ENCODE results near the gene CATSPERD. TPM values are rescaled to one million over a fixed set of nuclear protein-coding genes. Genes with fewer than 3 reads are reported as not detected.

CATSPERD gene
- total and polyA plus RNA-seq, 9 of the 15 experiments (the other 6 are each of a cell fraction or from before 2014, with no cell fraction given), result not detected

DNA sequence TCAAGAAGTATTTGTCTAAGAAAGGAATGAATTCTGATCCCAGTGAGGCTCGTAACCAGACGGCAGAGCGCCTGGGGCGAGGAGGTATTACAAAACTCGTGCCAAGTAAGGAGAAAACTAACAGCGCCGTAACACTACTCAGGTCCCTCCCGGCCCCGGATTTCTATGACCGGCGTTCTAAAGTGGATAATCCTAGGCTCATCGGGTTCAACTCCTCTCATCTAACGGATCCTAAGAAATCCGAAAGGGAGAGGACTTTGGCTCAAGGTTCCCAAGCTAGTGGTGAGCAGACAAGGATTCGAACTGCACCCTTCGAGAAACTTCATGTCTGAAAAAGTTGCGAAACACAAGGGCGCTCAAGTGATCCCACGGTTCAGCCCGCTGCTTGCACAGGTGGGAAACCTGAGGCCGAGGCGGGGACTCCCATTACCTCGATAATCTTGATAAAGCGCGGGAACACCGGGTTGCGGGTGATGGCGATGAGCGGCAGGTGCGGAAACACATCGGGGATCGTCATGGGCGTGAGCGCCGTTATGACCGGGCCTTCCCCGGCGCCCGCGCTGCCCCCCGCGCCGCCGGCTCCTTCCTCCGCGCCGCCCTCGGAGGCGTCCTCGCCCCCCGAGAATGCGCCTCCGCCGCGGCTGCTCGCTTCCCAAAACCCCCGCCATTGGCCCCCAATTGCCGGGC is 1.0 kb upstream of the CATSPERD start (continued):
- TF ChIP-seq, protein P1, sequence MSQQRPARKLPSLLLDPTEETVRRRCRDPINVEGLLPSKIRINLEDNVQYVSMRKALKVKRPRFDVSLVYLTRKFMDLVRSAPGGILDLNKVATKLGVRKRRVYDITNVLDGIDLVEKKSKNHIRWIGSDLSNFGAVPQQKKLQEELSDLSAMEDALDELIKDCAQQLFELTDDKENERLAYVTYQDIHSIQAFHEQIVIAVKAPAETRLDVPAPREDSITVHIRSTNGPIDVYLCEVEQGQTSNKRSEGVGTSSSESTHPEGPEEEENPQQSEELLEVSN (IDR thresholded peaks at IDR 0.05; ENCODE audit: borderline replicate concordance in 1 of 2, extremely low read depth in 1 of 2, insufficient read depth in 1 of 2, insufficient read length in 1 of 2, low read depth in 1 of 2, low read length in 1 of 2, poor library complexity in 1 of 2, severe bottlenecking in 1 of 2), result peak in 1 of 2 experiments; percentile 70
- TF ChIP-seq ZNF282 (CRISPR knock-in tag; IDR thresholded peaks at IDR 0.05), result 0 out of 2 replicates have a peak, but pooled peaks have one; percentile 66
- no peak for TF ChIP-seq ZNF431 (CRISPR knock-in tag; IDR thresholded peaks at IDR 0.05)
- TF ChIP-seq SP1 (CRISPR knock-in tag; IDR thresholded peaks at IDR 0.05), result peak; percentile 0; the same call in 1 of the 2 replicates
- TF ChIP-seq CEBPB (tag; IDR thresholded peaks at IDR 0.05), result peak; percentile 86
- peak; percentile 22; the same call in 1 of the 2 replicates for TF ChIP-seq ZNF12 (CRISPR knock-in tag; IDR thresholded peaks at IDR 0.05)
- peak; percentile 43; the same call in 1 of the 2 replicates for TF ChIP-seq ZNF668 (CRISPR knock-in tag; IDR thresholded peaks at IDR 0.05)
- TF ChIP-seq, protein P2, sequence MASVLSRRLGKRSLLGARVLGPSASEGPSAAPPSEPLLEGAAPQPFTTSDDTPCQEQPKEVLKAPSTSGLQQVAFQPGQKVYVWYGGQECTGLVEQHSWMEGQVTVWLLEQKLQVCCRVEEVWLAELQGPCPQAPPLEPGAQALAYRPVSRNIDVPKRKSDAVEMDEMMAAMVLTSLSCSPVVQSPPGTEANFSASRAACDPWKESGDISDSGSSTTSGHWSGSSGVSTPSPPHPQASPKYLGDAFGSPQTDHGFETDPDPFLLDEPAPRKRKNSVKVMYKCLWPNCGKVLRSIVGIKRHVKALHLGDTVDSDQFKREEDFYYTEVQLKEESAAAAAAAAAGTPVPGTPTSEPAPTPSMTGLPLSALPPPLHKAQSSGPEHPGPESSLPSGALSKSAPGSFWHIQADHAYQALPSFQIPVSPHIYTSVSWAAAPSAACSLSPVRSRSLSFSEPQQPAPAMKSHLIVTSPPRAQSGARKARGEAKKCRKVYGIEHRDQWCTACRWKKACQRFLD (CRISPR knock-in tag; IDR thresholded peaks at IDR 0.05), result peak; percentile 71
- TF ChIP-seq SIN3B (IDR thresholded peaks at IDR 0.05; ENCODE audit: low read depth), result no peak
- TF ChIP-seq, protein P3, sequence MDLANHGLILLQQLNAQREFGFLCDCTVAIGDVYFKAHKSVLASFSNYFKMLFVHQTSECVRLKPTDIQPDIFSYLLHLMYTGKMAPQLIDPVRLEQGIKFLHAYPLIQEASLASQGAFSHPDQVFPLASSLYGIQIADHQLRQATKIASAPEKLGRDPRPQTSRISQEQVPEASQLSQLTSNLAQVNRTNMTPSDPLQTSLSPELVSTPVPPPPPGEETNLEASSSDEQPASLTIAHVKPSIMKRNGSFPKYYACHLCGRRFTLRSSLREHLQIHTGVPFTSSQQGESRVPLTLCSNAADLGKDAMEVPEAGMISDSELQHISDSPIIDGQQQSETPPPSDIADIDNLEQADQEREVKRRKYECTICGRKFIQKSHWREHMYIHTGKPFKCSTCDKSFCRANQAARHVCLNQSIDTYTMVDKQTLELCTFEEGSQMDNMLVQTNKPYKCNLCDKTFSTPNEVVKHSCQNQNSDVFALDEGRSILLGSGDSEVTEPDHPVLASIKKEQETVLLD (IDR thresholded peaks at IDR 0.05), result no peak

Measured in K562 (cell line).